Muscle of arm (tissue), 12 donors: Measurements from ENCODE around the gene TOX2. TPM values are rescaled to one million over a fixed set of nuclear protein-coding genes. Genes with fewer than 3 reads are reported as not detected.

ENCODE experiments used
- polyA plus RNA-seq, 12 donors: library from polyadenylated mRNA; unstranded; fragments of 120-200 nt; gene quantifications; one replicate each; pipeline ENCODE4 v1.2.1, GENCODE V29; 2013; ENCODE audit not compliant: insufficient read length in 12 of 12

The TOX2 gene
- polyA plus RNA-seq, 12 donors: 1.7 to 9.8 (median 3.3) TPM; not detected in 1

Other genes with a start within 250 kb of the TOX2 start
- 10 to 100 TPM in 11 of 12 donors, not detected in 1; 10.2 to 32.3 (median 14.1) TPM for gene MYBL2, start 247.7 kb upstream of the TOX2 start, polyA plus RNA-seq
- not detected for gene GTSF1L, start 187.8 kb upstream of the TOX2 start, polyA plus RNA-seq